Tibial artery (tissue), 4 donors: ENCODE measurements around the gene PTPN12.

Experiments
- DNase-seq, 2 donors: peaks; one replicate each; pipeline ENCODE4 v3.0.0-alpha.2; 2019
- H3K27ac ChIP-seq, 2 donors: fragments of 200-600 bp; sonication (generic) in 1 of 2; 1 replicate in 1 of 2; 2 replicates in 1 of 2; pipeline ENCODE4 v1.5.1; 2018 to 2019; ENCODE audit warnings: mild to moderate bottlenecking in 1 of 2
- H3K27me3 ChIP-seq, 2 donors: fragments of 200-600 bp; sonication (generic) in 1 of 2; one replicate each; pipeline versions ENCODE4 v1.5.1 to v1.6.0; 2016 to 2019
- H3K36me3 ChIP-seq, 3 donors: fragments of 200-600 bp; sonication (generic) in 2 of 3; one replicate each; pipeline ENCODE4 v1.5.1; 2016 to 2019; ENCODE audit warnings: mild to moderate bottlenecking in 2 of 3
- H3K4me1 ChIP-seq, 4 donors: fragments of 200-600 bp; sonication (generic) in 2 of 4; 1 replicate in 3 of 4; 2 replicates in 1 of 4; pipeline ENCODE4 v1.5.1; 2016 to 2019
- H3K4me3 ChIP-seq, 2 donors: fragments of 200-600 bp; sonication (generic) in 1 of 2; 1 replicate in 1 of 2; 2 replicates in 1 of 2; pipeline ENCODE4 v1.5.1; 2018 to 2019; ENCODE audit warnings: mild to moderate bottlenecking in 2 of 2
- H3K9me3 ChIP-seq, 3 donors: fragments of 200-600 bp; sonication (generic) in 1 of 3; one replicate each; pipeline ENCODE4 v1.5.1; 2016 to 2019
- intact Hi-C: fragments of 100-400 bp; cut with DNase I; formaldehyde crosslinking; loops from one replicate; pipeline ENCODE4 v1.15.0; 2023; ENCODE audit warnings: low total_unique reads
- TF ChIP-seq, protein P1 (sequence below), 2 experiments: fragments of 200-600 bp in 1 of 2; fragments of 450-650 bp in 1 of 2; IDR thresholded peaks; one replicate each; pipeline ENCODE4 v1.5.1; 2017 to 2019; ENCODE audit warnings: antibody characterized with exemption in 2 of 2, mild to moderate bottlenecking in 1 of 2, moderate library complexity in 1 of 2

PTPN12 gene

DNA sequence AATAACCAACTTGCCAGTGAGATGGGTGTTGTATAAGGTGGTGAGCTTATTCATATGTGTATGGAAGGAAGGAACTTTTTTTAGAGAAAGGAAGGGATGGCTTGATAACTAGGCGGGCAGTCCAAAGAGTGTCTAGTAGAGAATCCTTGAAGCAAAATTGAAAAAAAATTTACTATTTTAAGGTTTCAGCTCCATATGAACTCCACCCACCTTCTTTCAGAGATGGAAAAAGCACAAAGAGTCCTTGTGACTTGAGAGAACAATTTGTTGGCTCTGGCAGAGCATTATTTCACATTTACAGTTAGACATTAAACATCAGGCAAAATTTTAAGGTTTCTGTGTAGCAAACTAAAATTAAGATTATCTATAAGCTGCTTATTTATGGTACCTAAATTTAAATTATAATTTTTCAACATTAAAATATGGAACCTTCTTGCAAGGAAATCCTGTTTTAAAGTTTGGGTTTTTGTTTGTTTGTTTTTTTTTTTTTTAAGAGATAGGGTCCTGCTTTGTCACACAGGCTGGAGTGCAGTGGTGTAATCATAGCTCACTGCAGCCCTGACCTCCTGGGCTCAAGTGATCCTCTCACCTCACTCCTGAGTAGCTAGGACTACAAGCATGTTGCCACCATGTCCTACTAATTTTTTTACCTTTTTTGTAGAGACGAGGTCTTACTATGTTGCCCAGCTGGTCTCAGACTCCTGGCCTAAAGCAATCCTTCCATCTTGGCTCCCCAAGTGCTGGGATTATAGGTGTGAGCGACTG is 12.2 kb downstream of the PTPN12 start:
- Histone ChIP-seq H3K36me3 (no peaks in the 10 kb centered on the region), H3K9me3 (no peaks in the 10 kb centered on the region), H3K27me3 (no peaks in the 10 kb centered on the region), H3K4me3 (no peak overlapping the region), H3K27ac (no peak overlapping the region), H3K4me1 (peaks cover 0 to 49% (median 25%) of the 10 kb centered on the region in 4 donors)
- intact Hi-C loops, result loop anchor here (10.0 kb wide), 1 partner anchor 134 kb away; the partner anchor contains the start of gene GSAP
- DNase-seq, result no peak
- TF ChIP-seq, protein P1, sequence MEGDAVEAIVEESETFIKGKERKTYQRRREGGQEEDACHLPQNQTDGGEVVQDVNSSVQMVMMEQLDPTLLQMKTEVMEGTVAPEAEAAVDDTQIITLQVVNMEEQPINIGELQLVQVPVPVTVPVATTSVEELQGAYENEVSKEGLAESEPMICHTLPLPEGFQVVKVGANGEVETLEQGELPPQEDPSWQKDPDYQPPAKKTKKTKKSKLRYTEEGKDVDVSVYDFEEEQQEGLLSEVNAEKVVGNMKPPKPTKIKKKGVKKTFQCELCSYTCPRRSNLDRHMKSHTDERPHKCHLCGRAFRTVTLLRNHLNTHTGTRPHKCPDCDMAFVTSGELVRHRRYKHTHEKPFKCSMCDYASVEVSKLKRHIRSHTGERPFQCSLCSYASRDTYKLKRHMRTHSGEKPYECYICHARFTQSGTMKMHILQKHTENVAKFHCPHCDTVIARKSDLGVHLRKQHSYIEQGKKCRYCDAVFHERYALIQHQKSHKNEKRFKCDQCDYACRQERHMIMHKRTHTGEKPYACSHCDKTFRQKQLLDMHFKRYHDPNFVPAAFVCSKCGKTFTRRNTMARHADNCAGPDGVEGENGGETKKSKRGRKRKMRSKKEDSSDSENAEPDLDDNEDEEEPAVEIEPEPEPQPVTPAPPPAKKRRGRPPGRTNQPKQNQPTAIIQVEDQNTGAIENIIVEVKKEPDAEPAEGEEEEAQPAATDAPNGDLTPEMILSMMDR (IDR thresholded peaks at IDR 0.05), result no peak

DNA sequence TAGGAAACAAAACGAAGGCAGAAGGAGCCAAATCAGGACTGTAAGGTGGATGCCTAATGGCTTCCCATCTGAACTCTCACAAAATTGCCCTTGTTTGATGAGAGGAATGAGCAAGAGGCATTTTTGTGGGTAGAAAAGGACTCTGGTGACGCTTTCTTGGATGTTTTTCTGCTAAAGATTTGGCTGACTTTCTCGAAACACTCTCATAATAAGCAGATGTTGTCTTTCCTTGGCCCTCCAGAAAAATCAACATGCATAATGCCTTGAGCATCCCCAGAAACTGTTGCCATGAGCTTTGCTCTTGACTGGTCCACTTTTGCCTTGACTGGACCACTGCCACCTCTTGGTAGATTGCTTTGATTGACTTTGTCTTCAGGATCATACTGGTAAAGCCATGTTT is 13.5 kb downstream of the PTPN12 start:
- H3K4me3 ChIP-seq, result no peak overlapping the region
- no peaks in the 10 kb centered on the region for H3K27me3 ChIP-seq
- no peaks in the 10 kb centered on the region for H3K9me3 ChIP-seq
- H3K36me3 ChIP-seq, result no peaks in the 10 kb centered on the region
- TF ChIP-seq, protein P1 (IDR thresholded peaks at IDR 0.05), result no peak
- peaks cover 0 to 42% (median 25%) of the 10 kb centered on the region in 4 donors for H3K4me1 ChIP-seq
- DNase-seq, result no peak
- no peak overlapping the region for H3K27ac ChIP-seq
- intact Hi-C loops, result no loop called here

DNA sequence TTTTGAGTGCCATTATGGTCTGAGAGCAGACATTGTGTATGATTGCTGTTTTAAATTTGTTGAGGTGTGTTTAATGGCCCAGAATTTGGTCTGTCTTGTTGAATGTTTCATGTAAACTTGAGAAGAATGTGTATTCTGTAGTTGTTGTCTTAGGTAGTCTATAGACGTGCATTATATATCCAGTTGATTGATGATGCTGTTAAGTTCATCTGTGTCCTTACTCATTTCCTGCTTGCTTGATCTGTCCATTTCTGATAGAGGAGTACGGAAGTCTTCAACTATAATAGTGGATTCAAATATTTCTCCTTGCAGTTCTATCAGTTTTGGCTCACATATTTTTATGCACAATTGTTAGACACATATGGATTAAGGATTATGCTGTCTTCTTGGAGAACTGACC is 16.0 kb downstream of the PTPN12 start:
- no peaks in the 10 kb centered on the region for H3K27me3 ChIP-seq
- H3K9me3 ChIP-seq, result no peaks in the 10 kb centered on the region
- intact Hi-C loops, result no loop called here
- TF ChIP-seq, protein P1 (IDR thresholded peaks at IDR 0.05), result no peak
- no peak overlapping the region for H3K27ac ChIP-seq
- peaks cover 0 to 27% (median 25%) of the 10 kb centered on the region in 4 donors for H3K4me1 ChIP-seq
- H3K4me3 ChIP-seq, result no peak overlapping the region
- H3K36me3 ChIP-seq, result no peaks in the 10 kb centered on the region
- no peak for DNase-seq

DNA sequence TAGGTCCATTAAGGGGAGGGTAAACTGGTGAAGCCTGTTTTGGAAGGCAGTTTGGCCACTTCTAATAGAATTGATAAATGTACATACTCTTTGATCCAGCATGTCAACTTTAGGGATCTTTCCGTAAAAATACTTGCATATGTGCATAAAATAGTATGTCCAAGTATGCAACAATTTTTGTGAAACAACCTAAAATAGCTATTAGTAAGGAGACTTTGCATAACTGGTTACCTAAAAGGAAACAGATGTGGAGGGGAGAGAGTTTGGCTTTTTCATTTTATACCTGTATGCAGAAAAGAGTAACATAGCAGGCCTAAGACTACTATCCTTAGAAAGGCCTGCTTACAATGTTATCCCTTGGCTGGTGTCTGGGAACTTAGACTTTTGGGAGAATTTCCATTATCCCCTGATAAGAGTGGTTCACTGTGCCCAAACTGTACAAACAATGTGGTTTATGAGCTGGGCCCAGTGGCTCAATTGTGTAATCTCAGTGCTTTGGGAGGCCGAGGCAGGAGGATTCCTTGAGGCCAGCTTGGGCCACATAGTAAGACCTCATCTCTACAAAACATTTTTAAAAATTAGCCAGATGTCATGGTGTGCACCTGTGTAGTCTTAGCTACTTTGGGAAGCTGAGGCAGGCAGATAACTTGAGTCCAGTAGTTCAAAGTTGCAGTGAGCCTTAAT is 21.3 kb downstream of the PTPN12 start:
- intact Hi-C loops, result no loop called here
- no peak overlapping the region for H3K27ac ChIP-seq

DNA sequence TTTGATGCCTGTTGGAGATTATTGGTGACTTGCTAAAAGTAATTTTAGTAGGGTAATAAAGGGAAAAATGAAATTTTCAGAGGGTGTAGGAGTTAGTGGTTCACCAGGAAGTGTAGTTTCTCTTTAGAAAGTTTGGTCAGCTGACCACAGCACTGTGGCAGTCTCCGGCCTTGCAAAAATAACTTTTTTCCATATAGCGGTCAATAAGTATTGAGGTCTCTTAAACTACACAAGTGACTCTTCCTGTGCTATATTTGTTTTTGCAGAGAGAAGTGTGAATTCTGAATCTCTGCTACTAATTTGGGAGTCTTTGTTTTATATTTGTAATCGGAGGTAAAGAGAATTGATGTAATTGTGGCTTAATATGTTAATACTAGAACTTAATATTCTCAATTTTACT is 24.3 kb downstream of the PTPN12 start:
- no peak overlapping the region for H3K4me3 ChIP-seq
- H3K9me3 ChIP-seq, result no peaks in the 10 kb centered on the region
- peaks cover 0 to 26% (median 3%) of the 10 kb centered on the region in 4 donors for H3K4me1 ChIP-seq
- no peak overlapping the region for H3K27ac ChIP-seq
- H3K27me3 ChIP-seq, result no peaks in the 10 kb centered on the region
- DNase-seq, result no peak
- intact Hi-C loops, result no loop called here
- no peaks in the 10 kb centered on the region for H3K36me3 ChIP-seq
- TF ChIP-seq, protein P1 (IDR thresholded peaks at IDR 0.05), result no peak

More for the DNA sequence above, 21.3 kb downstream of the PTPN12 start:
- DNase-seq, result no peak
- Histone ChIP-seq H3K36me3 (no peaks in the 10 kb centered on the region), H3K4me3 (no peak overlapping the region), H3K27me3 (no peaks in the 10 kb centered on the region), H3K4me1 (peaks cover 0 to 10% (median 2%) of the 10 kb centered on the region in 4 donors), H3K9me3 (no peaks in the 10 kb centered on the region)
- TF ChIP-seq, protein P1 (IDR thresholded peaks at IDR 0.05), result no peak
